Measurements from ENCODE around the gene CLNS1A.

DNA sequence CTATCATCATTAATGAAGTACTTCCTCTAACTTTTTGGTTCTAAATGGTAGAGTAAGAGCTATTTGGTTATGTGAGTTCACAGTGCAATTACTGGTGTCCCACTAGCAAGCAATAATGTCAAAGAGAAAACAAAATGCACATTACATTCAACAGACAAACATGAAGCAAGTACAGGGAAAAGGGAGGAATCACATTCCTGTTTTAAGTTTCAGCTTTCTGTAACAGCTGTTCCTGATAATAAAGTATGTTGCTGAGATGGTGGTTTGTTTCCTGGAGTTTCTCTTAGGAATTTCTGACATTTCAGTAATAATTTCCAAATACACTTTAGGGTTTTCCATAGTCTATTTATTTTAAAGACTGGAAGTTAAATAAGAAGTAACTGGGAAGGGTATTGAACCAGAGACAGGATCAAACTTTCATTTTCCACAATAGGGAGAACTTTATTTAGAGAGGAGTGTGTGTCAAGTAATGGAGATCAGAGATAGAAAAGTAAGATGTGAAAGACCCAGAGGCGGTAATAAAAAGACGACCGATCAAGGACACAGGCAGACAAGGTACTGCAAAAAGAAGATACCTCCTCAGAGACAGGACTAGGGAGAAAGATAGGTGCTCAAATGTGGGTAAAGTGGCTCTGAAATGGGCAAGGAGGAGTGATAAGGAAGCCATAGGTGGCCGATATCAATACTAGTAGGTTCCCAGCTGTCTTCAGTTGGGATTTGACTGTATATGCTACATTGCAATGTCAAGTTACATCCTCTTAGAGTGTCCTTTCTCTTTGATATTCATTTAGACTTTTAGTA lies 20.8 kb upstream of the CLNS1A start:
- TF ChIP-seq SIN3A (IDR thresholded peaks at IDR 0.05; ENCODE audit: borderline replicate concordance, insufficient read depth, low read length), result no peak
- no peak for TF ChIP-seq POLR2AphosphoS5 (IDR thresholded peaks at IDR 0.05; ENCODE audit: low read depth, low read length)

Measured in PFSK-1 (cell line).